Measurements from ENCODE around the gene RIMS3.

DNA sequence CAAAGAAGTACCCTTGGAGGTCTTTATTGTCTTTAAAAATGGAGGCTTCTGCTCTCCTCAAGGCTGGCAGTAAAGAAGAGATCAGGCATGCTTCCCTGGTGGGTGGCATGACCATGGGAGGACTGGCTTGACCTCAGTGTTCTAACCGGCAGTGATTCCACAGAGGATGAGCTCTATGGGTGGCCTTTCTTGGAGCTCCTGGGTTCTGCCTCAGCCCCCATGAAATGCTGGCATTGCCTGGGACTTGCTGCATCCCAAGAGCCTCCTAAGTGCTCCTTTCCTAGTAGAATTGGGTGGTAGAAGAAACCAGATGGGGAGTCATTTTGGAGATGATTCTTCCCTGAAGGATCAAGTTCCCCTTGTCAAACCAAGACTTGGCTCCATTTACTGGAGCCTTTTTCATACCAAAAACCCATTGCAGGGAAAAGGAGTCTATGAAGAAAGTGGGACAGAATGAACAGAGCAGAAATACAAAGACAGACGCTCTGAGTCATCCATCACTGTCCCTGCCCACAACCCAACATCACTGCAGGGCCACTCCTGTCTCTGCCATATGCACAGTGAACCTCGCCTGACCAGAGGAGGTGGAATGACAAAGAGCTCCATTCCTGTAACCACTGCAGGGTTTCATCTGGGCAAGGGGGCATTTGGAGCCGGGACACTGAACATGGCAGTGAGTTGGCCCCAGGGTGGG, 42.4 kb downstream of the RIMS3 start:
- TF ChIP-seq, protein P1, sequence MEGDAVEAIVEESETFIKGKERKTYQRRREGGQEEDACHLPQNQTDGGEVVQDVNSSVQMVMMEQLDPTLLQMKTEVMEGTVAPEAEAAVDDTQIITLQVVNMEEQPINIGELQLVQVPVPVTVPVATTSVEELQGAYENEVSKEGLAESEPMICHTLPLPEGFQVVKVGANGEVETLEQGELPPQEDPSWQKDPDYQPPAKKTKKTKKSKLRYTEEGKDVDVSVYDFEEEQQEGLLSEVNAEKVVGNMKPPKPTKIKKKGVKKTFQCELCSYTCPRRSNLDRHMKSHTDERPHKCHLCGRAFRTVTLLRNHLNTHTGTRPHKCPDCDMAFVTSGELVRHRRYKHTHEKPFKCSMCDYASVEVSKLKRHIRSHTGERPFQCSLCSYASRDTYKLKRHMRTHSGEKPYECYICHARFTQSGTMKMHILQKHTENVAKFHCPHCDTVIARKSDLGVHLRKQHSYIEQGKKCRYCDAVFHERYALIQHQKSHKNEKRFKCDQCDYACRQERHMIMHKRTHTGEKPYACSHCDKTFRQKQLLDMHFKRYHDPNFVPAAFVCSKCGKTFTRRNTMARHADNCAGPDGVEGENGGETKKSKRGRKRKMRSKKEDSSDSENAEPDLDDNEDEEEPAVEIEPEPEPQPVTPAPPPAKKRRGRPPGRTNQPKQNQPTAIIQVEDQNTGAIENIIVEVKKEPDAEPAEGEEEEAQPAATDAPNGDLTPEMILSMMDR (IDR thresholded peaks at IDR 0.05; ENCODE audit: insufficient read depth, low read length, poor library complexity, severe bottlenecking), result no peak
- TF ChIP-seq EZH2phosphoT487 (conservative IDR thresholded peaks at IDR 0.05; ENCODE audit: low read length), result no peak
